ENCODE measurements around the gene BRINP1.

Gene BRINP1

GRCh38 chr9:119126040-119126439, 243.2 kb downstream of the BRINP1 start:
- DNase-seq (ENCODE audit: low read depth): no peak

GRCh38 chr9:119121899-119122298, 247.3 kb downstream of the BRINP1 start:
- no peak for DNase-seq (ENCODE audit: low read depth)

GRCh38 chr9:119117409-119117808, 251.8 kb downstream of the BRINP1 start:
- no peak for DNase-seq (ENCODE audit: low read depth)
